ENCODE measurements around the gene MKRN1. TPM values are rescaled to one million over a fixed set of nuclear protein-coding genes. Genes with fewer than 3 reads are reported as not detected.
"Not testable (repeated sequence)": the region's sequence is repeated elsewhere in the genome, so short reads cannot be mapped to it uniquely, and the experiment has no call there.

The MKRN1 gene
- total RNA-seq, 1 donor from 2014 or later: 94.7 TPM

GRCh38 chr7:140448781-140449480, 30.4 kb downstream of the MKRN1 start:
- ATAC-seq (ENCODE audit: poor library complexity): no peak
- no peak for DNase-seq
- intact Hi-C loops (cut with DNase I): no loop called here

- no peak for DNase-seq
- ATAC-seq (ENCODE audit: poor library complexity): no peak
- intact Hi-C loops (cut with DNase I): no loop called here
Measured at GRCh38 chr7:140447841-140448240, 31.5 kb downstream of the MKRN1 start.

GRCh38 chr7:140446467-140446866, 32.8 kb downstream of the MKRN1 start:
- ATAC-seq (ENCODE audit: poor library complexity): no peak
- intact Hi-C loops (cut with DNase I): no loop called here
- no peak for DNase-seq

GRCh38 chr7:140441519-140441918, 37.8 kb downstream of the MKRN1 start:
- DNase-seq (no peak), ATAC-seq (ENCODE audit: poor library complexity) (no peak)
- intact Hi-C loops (cut with DNase I): no loop called here

GRCh38 chr7:140440593-140440992, 38.7 kb downstream of the MKRN1 start:
- DNase-seq (no peak), ATAC-seq (ENCODE audit: poor library complexity) (no peak)
- intact Hi-C loops (cut with DNase I): no loop called here

GRCh38 chr7:140439359-140439758, 39.9 kb downstream of the MKRN1 start:
- ATAC-seq (ENCODE audit: poor library complexity) (no peak), DNase-seq (no peak)
- intact Hi-C loops (cut with DNase I): no loop called here

- intact Hi-C loops (cut with DNase I): no loop called here
- ATAC-seq (ENCODE audit: poor library complexity): peak; percentile 77
- DNase-seq: no peak
Measured at GRCh38 chr7:140435252-140435895, 43.9 kb downstream of the MKRN1 start.

- ATAC-seq (ENCODE audit: poor library complexity): no peak
- DNase-seq: no peak
- intact Hi-C loops (cut with DNase I): no loop called here
Measured at GRCh38 chr7:140433396-140433795, 45.9 kb downstream of the MKRN1 start.

GRCh38 chr7:140426130-140426529, 53.2 kb downstream of the MKRN1 start:
- no peak for ATAC-seq (ENCODE audit: poor library complexity)

GRCh38 chr7:140425718-140426117, 53.6 kb downstream of the MKRN1 start:
- no peak for DNase-seq
- intact Hi-C loops (cut with DNase I): no loop called here
- no peak for ATAC-seq (ENCODE audit: poor library complexity)

More at GRCh38 chr7:140426130-140426529, 53.2 kb downstream of the MKRN1 start:
- intact Hi-C loops (cut with DNase I): no loop called here
- DNase-seq: no peak

GRCh38 chr7:140423501-140423900, 55.8 kb downstream of the MKRN1 start:
- intact Hi-C loops (cut with DNase I): no loop called here
- ATAC-seq (ENCODE audit: poor library complexity) (no peak), DNase-seq (no peak)

- intact Hi-C loops (cut with DNase I): no loop called here
- no peak for DNase-seq
- ATAC-seq (ENCODE audit: poor library complexity): no peak
Measured at GRCh38 chr7:140421521-140421920, 57.8 kb downstream of the MKRN1 start.

GRCh38 chr7:140418653-140419052, 60.7 kb downstream of the MKRN1 start:
- intact Hi-C loops (cut with DNase I): no loop called here
- ATAC-seq (ENCODE audit: poor library complexity) (no peak), DNase-seq (no peak)

- intact Hi-C loops (cut with DNase I); DNase-seq; ATAC-seq (ENCODE audit: poor library complexity): not testable (repeated sequence)
Measured at GRCh38 chr7:140418156-140418472, 61.2 kb downstream of the MKRN1 start.

GRCh38 chr7:140417456-140418155, 61.7 kb downstream of the MKRN1 start:
- DNase-seq: no peak
- intact Hi-C loops (cut with DNase I): no loop called here
- ATAC-seq (ENCODE audit: poor library complexity): no peak

- DNase-seq: no peak
Measured at GRCh38 chr7:140416560-140416959, 62.7 kb downstream of the MKRN1 start.

GRCh38 chr7:140415816-140416215, 63.5 kb downstream of the MKRN1 start:
- intact Hi-C loops (cut with DNase I); DNase-seq; ATAC-seq (ENCODE audit: poor library complexity): not testable (repeated sequence)

More at GRCh38 chr7:140416560-140416959, 62.7 kb downstream of the MKRN1 start:
- ATAC-seq (ENCODE audit: poor library complexity): no peak
- intact Hi-C loops (cut with DNase I): no loop called here

GRCh38 chr7:140415361-140415760, 63.9 kb downstream of the MKRN1 start:
- intact Hi-C loops (cut with DNase I): no loop called here
- DNase-seq (no peak), ATAC-seq (ENCODE audit: poor library complexity) (no peak)

GRCh38 chr7:140404565-140405065, 74.7 kb downstream of the MKRN1 start:
- intact Hi-C loops (cut with DNase I): no loop called here

More at GRCh38 chr7:140404565-140405065, 74.7 kb downstream of the MKRN1 start:
- ATAC-seq (ENCODE audit: poor library complexity) (no peak), DNase-seq (no peak)

Measured in Right ventricle myocardium superior (tissue), 1 donor.